Upper lobe of left lung (tissue), 6 donors: ENCODE measurements around the gene SIRT3. TPM values are rescaled to one million over a fixed set of nuclear protein-coding genes. Genes with fewer than 3 reads are reported as not detected.
A peak's percentile ranks its signal among the peaks of the same experiment; 100 is the strongest.

Source experiments
- ATAC-seq, 2 donors: fragments of 200-7000 bp; cut with Tn5 transposase; one replicate each; pipeline ENCODE4 v1.9.1; 2022; ENCODE audit warnings: mild to moderate bottlenecking in 2 of 2, moderate library complexity in 2 of 2; ENCODE audit not compliant: low FRiP score in 2 of 2
- DNase-seq, 2 donors: peaks; one replicate each; pipeline ENCODE4 v3.0.0-alpha.2; 2019 to 2020
- H3K27ac ChIP-seq, 4 donors: fragments of 200-600 bp; sonication (generic); one replicate each; pipeline ENCODE4 v1.5.1; 2016 to 2019
- H3K27me3 ChIP-seq, 4 donors: fragments of 200-600 bp; sonication (generic); one replicate each; pipeline ENCODE4 v1.5.1; 2017 to 2019
- H3K36me3 ChIP-seq, 4 donors: fragments of 200-600 bp; sonication (generic); one replicate each; pipeline ENCODE4 v1.5.1; 2016 to 2019
- H3K4me1 ChIP-seq, 4 donors: fragments of 200-600 bp; sonication (generic); one replicate each; pipeline ENCODE4 v1.5.1; 2018 to 2019
- H3K4me3 ChIP-seq, 4 donors: fragments of 200-600 bp; sonication (generic); one replicate each; pipeline ENCODE4 v1.5.1; 2017 to 2019; ENCODE audit warnings: mild to moderate bottlenecking in 2 of 4, moderate library complexity in 1 of 4
- H3K9me3 ChIP-seq, 4 donors: fragments of 200-600 bp; sonication (generic); one replicate each; pipeline ENCODE4 v1.5.1; 2018 to 2019
- EP300 ChIP-seq, 4 donors: sonication (generic); formaldehyde crosslinking; IDR thresholded peaks; one replicate each; pipeline ENCODE4 v1.5.1; 2017; ENCODE audit warnings: antibody characterized with exemption in 4 of 4, control low read depth in 2 of 4
- POLR2A ChIP-seq, 4 donors: fragments of 450-650 bp; IDR thresholded peaks; one replicate each; pipeline ENCODE4 v1.5.1; 2016 to 2017; ENCODE audit warnings: antibody characterized with exemption in 4 of 4, mild to moderate bottlenecking in 2 of 4
- POLR2AphosphoS5 ChIP-seq, 2 donors: sonication (generic); formaldehyde crosslinking; IDR thresholded peaks; one replicate each; pipeline ENCODE4 v1.5.1; 2017; ENCODE audit warnings: antibody characterized with exemption in 2 of 2
- WGBS, 2 donors: methylation state at CpG; one replicate each; pipeline ENCODE4 v1.1.5; 2017 to 2018; 5-methylcytosine and 5-hydroxymethylcytosine counted together
- total RNA-seq, 6 donors: library from RNA; depleted of rRNA in 4 of 6; stranded (reverse); fragments of >200 nt in 4 of 6; gene quantifications; one replicate each; pipeline versions ENCODE4 v1.1.0 to v1.2.1, GENCODE V29; 2016 to 2021
- TF ChIP-seq, protein P1 (sequence below), 6 experiments: fragments of 450-650 bp in 4 of 6; fragments of 200-600 bp in 2 of 6; sonication (generic) in 2 of 6; IDR thresholded peaks; one replicate each; pipeline ENCODE4 v1.5.1; 2016 to 2019; ENCODE audit warnings: antibody characterized with exemption in 6 of 6
- donor health status: DM: no; HTN: no; CAD: no; lungs with moderate emphysema.
- donor health status: DM: no; HTN: yes; CAD: no; lungs with severe emphysema.

Gene SIRT3
- total RNA-seq, 6 donors from 2014 or later, result 11.7 to 37.6 (median 24.0) TPM

DNA sequence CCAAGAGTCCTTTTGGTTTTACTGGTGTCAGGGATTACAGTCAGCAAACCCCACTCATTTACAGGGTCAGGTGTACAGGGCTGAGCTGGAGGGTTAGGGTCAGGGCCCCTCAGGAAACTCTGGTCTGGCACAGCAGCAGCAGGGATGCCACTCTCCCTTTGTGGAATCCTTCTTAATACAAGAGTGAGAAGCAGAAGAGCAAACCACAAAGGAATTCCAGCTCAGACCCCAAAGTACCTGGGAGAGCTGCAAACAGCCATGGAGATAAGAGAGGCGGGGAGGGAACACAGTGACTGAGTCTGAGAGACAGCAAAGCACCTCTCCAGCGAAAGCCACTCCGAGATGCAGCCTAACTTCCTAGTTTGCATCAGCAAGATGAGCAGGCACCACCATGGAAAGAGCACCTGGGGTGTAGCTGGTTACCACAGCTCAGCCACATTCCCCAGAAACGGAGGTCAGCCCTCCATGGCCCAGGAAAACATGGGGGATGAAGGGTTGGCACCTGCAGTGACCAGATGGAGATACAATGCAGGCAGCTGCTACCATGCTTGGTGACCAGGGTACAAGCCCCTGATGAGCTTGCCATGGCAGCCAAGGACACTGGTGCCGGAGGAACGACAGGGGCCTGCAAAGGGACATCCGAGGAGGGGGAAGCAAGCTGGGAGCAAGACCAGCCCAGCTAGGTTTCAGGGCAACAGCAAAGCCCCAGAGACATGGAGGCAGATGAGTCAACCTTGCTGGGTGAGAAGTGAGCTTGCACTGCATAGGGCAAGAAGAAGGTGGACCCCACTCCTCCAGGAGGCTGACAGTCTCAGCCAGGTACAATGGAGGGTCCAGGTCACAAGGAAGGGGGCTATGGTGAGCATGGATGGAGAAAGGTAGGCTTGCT lies 32.8 kb downstream of the SIRT3 start:
- TF ChIP-seq POLR2AphosphoS5 (IDR thresholded peaks at IDR 0.05) (no peak), POLR2A (IDR thresholded peaks at IDR 0.05) (no peak), EP300 (IDR thresholded peaks at IDR 0.05) (no peak)
- TF ChIP-seq, protein P1, sequence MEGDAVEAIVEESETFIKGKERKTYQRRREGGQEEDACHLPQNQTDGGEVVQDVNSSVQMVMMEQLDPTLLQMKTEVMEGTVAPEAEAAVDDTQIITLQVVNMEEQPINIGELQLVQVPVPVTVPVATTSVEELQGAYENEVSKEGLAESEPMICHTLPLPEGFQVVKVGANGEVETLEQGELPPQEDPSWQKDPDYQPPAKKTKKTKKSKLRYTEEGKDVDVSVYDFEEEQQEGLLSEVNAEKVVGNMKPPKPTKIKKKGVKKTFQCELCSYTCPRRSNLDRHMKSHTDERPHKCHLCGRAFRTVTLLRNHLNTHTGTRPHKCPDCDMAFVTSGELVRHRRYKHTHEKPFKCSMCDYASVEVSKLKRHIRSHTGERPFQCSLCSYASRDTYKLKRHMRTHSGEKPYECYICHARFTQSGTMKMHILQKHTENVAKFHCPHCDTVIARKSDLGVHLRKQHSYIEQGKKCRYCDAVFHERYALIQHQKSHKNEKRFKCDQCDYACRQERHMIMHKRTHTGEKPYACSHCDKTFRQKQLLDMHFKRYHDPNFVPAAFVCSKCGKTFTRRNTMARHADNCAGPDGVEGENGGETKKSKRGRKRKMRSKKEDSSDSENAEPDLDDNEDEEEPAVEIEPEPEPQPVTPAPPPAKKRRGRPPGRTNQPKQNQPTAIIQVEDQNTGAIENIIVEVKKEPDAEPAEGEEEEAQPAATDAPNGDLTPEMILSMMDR (IDR thresholded peaks at IDR 0.05), result no peak
- ATAC-seq (no peak), DNase-seq (peak in 1 of 2 donors; percentile 11)
- Histone ChIP-seq H3K4me1 (peaks cover 19 to 39% (median 24%) of the 10 kb centered on the region in 4 donors), H3K27me3 (no peaks in the 10 kb centered on the region), H3K36me3 (peaks cover 0 to 50% (median 32%) of the 10 kb centered on the region in 4 donors), H3K4me3 (no peak overlapping the region), H3K9me3 (no peaks in the 10 kb centered on the region), H3K27ac (no peak overlapping the region)
- WGBS, 2 donors, result 89 to 91% methylated on average over 7 of the region's 7 CpGs

DNA sequence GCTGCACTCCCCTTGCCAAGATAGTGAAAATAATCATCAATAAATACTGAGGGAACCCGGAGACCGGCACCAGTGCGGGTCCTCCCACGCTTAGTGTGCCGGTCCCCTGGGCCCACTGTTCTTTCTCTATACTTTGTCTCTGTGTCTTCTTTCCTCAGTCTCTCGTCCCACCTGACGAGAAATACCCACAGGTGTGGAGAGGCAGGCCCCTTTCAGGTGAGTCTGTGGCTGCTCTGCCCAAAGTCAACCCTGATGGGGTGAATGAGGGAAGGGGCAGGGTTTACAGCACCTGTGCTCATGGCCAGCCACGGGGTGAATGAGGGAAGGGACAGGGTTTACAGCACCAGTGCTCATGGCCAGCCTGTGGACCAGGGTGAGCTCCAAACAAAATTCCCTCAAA lies 33.7 kb downstream of the SIRT3 start:
- no peaks in the 10 kb centered on the region for H3K27me3 ChIP-seq
- H3K27ac ChIP-seq, result peak overlapping the region in 1 of 4 donors; percentile 14
- H3K4me1 ChIP-seq, result peaks cover 19 to 39% (median 24%) of the 10 kb centered on the region in 4 donors
- ATAC-seq, result no peak
- peaks cover 0 to 50% (median 32%) of the 10 kb centered on the region in 4 donors for H3K36me3 ChIP-seq
- no peaks in the 10 kb centered on the region for H3K9me3 ChIP-seq
- DNase-seq, result peak in 1 of 2 donors; percentile 6
- TF ChIP-seq, protein P1 (IDR thresholded peaks at IDR 0.05), result no peak
- TF ChIP-seq EP300 (IDR thresholded peaks at IDR 0.05), result no peak
- no peak for TF ChIP-seq POLR2A (IDR thresholded peaks at IDR 0.05)
- TF ChIP-seq POLR2AphosphoS5 (IDR thresholded peaks at IDR 0.05), result no peak
- WGBS, 2 donors, result 81 to 87% methylated on average over 8 of the region's 8 CpGs
- H3K4me3 ChIP-seq, result no peak overlapping the region

DNA sequence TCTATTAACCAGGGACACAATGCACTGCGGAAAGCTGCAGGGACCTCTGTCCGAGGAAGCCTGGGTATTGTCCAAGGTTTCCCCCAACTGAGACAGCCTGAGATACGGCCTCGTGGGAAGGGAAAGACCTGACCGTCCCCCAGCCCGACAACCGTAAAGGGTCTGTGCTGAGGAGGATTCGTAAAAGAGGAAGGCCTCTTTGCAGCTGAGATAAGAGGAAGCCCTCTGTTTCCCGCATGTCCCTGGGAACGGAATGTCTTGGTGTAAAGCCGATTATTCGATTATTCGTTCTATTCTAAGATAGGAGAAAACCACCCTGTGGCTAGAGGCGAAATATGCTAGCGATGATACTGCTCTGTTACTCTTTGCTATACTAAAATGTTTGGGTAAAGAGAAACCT lies 34.2 kb downstream of the SIRT3 start:
- no peak for ATAC-seq
- Histone ChIP-seq H3K36me3 (peaks cover 0 to 50% (median 32%) of the 10 kb centered on the region in 4 donors), H3K4me1 (peaks cover 19 to 39% (median 24%) of the 10 kb centered on the region in 4 donors), H3K27me3 (no peaks in the 10 kb centered on the region), H3K4me3 (no peak overlapping the region), H3K9me3 (no peaks in the 10 kb centered on the region), H3K27ac (peak overlapping the region in 1 of 4 donors; percentile 14)
- WGBS, 2 donors, result 70 to 75% methylated on average over 15 of the region's 15 CpGs
- TF ChIP-seq POLR2AphosphoS5 (IDR thresholded peaks at IDR 0.05) (no peak), POLR2A (IDR thresholded peaks at IDR 0.05) (no peak), EP300 (IDR thresholded peaks at IDR 0.05) (no peak)
- TF ChIP-seq, protein P1 (IDR thresholded peaks at IDR 0.05), result no peak
- DNase-seq, result no peak

DNA sequence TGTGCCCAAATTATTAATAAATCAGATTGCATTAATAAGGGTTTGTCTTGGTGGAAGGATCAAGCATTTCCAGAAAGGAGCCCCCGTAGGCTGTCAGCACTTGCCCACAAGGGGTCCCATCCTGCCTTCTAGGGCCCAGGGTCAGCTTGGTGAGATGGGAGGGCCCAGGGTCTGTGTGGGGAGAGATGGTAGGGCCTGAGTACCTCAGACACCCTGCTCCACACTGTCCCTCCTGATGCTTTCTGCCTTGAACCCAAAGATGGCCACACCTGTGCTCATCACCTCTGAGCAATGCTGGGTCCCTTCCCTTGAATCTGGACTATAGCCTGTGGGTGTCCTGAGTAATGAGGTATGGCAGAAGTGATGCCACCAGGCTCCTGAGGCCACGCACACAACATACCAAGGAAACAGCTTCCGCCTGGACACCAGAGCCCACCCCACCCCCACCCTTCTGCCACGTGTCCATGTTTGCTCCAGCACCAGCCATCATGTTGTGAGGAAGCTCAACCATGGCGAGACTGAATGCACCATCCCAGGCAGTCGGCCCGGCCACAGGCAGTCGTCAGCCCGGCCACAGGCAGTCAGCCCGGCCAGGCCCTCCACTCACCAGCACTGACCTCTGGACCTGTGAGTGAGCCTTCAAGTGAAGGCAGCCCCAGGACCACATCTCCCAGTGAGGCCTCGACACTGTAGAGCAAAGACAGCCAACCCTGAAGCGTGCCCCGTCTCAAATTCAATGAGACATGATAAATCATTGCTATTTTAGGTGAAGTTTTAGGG lies 35.7 kb downstream of the SIRT3 start:
- DNase-seq, result no peak
- WGBS, 2 donors, result 86% methylated on average over 10 to 13 of the region's 13 CpGs

More for the DNA sequence above, 35.7 kb downstream of the SIRT3 start:
- Histone ChIP-seq H3K9me3 (no peaks in the 10 kb centered on the region), H3K4me1 (peaks cover 8 to 26% (median 13%) of the 10 kb centered on the region in 4 donors), H3K36me3 (peaks cover 0 to 47% (median 30%) of the 10 kb centered on the region in 4 donors), H3K27ac (no peak overlapping the region), H3K27me3 (no peaks in the 10 kb centered on the region), H3K4me3 (no peak overlapping the region)
- TF ChIP-seq POLR2AphosphoS5 (IDR thresholded peaks at IDR 0.05) (no peak), POLR2A (IDR thresholded peaks at IDR 0.05) (no peak), EP300 (IDR thresholded peaks at IDR 0.05) (no peak)
- TF ChIP-seq, protein P1 (IDR thresholded peaks at IDR 0.05), result no peak
- ATAC-seq, result no peak
